Measurements from ENCODE around the gene RAB11FIP2. TPM values are rescaled to one million over a fixed set of nuclear protein-coding genes. Genes with fewer than 3 reads are reported as not detected.

Gene RAB11FIP2
- polyA plus RNA-seq, 2 of the 4 experiments (the other 2 are of a cell fraction): 10.0 to 29.3 TPM

DNA sequence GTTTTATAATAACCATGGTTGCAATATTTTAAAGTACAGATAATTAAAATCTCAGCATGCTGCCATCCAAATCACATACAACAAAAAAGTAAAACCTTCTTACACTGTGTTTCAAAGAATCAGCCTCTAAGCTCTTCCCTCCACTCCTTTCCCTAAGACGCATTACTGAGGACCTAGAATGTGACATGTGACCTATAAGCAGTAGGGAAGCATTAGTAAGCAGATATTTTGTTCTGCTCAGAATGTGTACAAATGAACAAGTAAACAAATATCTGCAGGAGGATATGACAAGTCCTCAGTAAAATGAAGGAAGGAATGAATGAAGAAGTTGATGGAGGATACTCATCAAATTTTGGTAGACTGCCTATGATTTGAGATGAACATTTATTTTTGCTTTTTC lies 49.1 kb downstream of the RAB11FIP2 start (continued):
- TF ChIP-seq, protein P1, sequence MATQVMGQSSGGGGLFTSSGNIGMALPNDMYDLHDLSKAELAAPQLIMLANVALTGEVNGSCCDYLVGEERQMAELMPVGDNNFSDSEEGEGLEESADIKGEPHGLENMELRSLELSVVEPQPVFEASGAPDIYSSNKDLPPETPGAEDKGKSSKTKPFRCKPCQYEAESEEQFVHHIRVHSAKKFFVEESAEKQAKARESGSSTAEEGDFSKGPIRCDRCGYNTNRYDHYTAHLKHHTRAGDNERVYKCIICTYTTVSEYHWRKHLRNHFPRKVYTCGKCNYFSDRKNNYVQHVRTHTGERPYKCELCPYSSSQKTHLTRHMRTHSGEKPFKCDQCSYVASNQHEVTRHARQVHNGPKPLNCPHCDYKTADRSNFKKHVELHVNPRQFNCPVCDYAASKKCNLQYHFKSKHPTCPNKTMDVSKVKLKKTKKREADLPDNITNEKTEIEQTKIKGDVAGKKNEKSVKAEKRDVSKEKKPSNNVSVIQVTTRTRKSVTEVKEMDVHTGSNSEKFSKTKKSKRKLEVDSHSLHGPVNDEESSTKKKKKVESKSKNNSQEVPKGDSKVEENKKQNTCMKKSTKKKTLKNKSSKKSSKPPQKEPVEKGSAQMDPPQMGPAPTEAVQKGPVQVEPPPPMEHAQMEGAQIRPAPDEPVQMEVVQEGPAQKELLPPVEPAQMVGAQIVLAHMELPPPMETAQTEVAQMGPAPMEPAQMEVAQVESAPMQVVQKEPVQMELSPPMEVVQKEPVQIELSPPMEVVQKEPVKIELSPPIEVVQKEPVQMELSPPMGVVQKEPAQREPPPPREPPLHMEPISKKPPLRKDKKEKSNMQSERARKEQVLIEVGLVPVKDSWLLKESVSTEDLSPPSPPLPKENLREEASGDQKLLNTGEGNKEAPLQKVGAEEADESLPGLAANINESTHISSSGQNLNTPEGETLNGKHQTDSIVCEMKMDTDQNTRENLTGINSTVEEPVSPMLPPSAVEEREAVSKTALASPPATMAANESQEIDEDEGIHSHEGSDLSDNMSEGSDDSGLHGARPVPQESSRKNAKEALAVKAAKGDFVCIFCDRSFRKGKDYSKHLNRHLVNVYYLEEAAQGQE (IDR thresholded peaks at IDR 0.05): no peak
- TF ChIP-seq, protein P2, sequence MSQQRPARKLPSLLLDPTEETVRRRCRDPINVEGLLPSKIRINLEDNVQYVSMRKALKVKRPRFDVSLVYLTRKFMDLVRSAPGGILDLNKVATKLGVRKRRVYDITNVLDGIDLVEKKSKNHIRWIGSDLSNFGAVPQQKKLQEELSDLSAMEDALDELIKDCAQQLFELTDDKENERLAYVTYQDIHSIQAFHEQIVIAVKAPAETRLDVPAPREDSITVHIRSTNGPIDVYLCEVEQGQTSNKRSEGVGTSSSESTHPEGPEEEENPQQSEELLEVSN (IDR thresholded peaks at IDR 0.05; ENCODE audit: borderline replicate concordance, low read depth): no peak
- TF ChIP-seq HOXA7 (CRISPR knock-in tag; IDR thresholded peaks at IDR 0.05): no peak

DNA sequence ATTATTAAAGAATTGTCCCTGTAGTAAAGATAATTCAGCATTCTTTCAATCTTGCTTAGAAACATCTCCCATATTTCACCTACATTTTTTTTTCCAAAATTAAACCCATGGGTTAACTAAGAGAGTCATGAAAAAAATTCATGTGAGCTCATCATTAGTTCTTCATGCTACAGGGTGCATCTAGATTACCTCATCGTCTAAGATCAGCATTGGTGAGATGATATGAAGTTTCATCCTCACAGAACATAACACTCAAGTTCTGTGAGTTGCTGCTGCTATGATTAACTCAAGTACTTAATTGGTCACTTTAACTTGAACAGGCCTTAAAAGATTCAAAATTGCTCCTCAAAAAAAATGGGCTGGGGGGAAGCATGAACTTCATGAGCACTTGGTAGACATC lies 50.0 kb downstream of the RAB11FIP2 start:
- ChIA-PET POLR2A (no interaction called here), CTCF (no interaction called here)
- no peak for ATAC-seq
- FAIRE-seq: no peak
- H3K27ac ChIP-seq: no peak overlapping the region
- WGBS (ENCODE audit: missing lambda C conversion rate): 88% methylated on average over 1 of the region's 1 CpG
- no peak for TF ChIP-seq MAFK (IDR thresholded peaks at IDR 0.05; ENCODE audit: partially characterized antibody)
- no peak for DNase-seq (ENCODE audit: low read depth in 1 of 2, low spot score in 1 of 2)
- H3K9me3 ChIP-seq: no peaks in the 10 kb centered on the region
- no peak overlapping the region for H3K4me3 ChIP-seq
- no peaks in the 10 kb centered on the region for H3K4me1 ChIP-seq
- H3K4me2 ChIP-seq: no peak overlapping the region

DNA sequence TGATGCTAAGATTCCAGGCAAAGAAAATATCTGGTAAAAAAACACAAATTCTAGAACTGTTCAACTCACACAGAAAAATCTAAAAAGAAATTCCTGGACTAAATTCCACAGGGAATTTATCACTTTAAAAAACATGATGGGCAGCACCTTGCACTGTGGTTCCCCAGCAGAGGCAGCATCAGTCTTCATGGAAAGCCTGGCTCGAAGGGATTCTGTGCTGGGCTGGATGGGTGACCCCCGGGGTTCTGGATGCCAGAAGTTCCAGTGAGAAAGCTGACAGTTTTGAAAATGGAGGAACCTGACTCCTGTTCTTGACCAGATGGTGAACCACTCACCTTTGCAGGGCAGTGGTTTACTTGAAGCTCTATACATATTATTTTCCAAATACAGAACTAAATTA lies 52.0 kb downstream of the RAB11FIP2 start:
- ATAC-seq (no peak), DNase-seq (ENCODE audit: low read depth in 1 of 2, low spot score in 1 of 2) (no peak), FAIRE-seq (no peak)
- H3K4me3 ChIP-seq: no peak overlapping the region
- H3K4me1 ChIP-seq: no peaks in the 10 kb centered on the region
- no peak overlapping the region for H3K27ac ChIP-seq
- POLR2A ChIA-PET: no interaction called here
- TF ChIP-seq TP53 (CRISPR knock-in tag; IDR thresholded peaks at IDR 0.05): no peak
- no peak for TF ChIP-seq ZSCAN20 (CRISPR knock-in tag; IDR thresholded peaks at IDR 0.05)
- no peak for TF ChIP-seq GATA3 (IDR thresholded peaks at IDR 0.05; ENCODE audit: borderline replicate concordance)
- no peak for TF ChIP-seq HOXB5 (CRISPR knock-in tag; IDR thresholded peaks at IDR 0.05)
- no peak for TF ChIP-seq POLR2A (IDR thresholded peaks at IDR 0.05; ENCODE audit: low read length)
- TF ChIP-seq HDAC2 (IDR thresholded peaks at IDR 0.05): no peak
- TF ChIP-seq RAD21 (conservative IDR thresholded peaks at IDR 0.05 in 1 of 2, IDR thresholded peaks at IDR 0.05 in 1 of 2): no peak
- TF ChIP-seq, protein P3, sequence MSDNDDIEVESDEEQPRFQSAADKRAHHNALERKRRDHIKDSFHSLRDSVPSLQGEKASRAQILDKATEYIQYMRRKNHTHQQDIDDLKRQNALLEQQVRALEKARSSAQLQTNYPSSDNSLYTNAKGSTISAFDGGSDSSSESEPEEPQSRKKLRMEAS (IDR thresholded peaks at IDR 0.05): no peak
- TF ChIP-seq ZC3H11A (IDR thresholded peaks at IDR 0.05): no peak
- TF ChIP-seq, protein P4, sequence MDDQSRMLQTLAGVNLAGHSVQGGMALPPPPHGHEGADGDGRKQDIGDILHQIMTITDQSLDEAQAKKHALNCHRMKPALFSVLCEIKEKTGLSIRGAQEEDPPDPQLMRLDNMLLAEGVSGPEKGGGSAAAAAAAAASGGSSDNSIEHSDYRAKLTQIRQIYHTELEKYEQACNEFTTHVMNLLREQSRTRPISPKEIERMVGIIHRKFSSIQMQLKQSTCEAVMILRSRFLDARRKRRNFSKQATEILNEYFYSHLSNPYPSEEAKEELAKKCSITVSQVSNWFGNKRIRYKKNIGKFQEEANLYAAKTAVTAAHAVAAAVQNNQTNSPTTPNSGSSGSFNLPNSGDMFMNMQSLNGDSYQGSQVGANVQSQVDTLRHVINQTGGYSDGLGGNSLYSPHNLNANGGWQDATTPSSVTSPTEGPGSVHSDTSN (IDR thresholded peaks at IDR 0.05): no peak
- TF ChIP-seq, protein P5, sequence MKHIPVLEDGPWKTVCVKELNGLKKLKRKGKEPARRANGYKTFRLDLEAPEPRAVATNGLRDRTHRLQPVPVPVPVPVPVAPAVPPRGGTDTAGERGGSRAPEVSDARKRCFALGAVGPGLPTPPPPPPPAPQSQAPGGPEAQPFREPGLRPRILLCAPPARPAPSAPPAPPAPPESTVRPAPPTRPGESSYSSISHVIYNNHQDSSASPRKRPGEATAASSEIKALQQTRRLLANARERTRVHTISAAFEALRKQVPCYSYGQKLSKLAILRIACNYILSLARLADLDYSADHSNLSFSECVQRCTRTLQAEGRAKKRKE (CRISPR knock-in tag; IDR thresholded peaks at IDR 0.05; ENCODE audit: low read depth): no peak
- TF ChIP-seq RNF2 (IDR thresholded peaks at IDR 0.05; ENCODE audit: borderline replicate concordance, low read depth): no peak
- TF ChIP-seq CBX2 (IDR thresholded peaks at IDR 0.05; ENCODE audit: borderline replicate concordance, low read depth): no peak
- no peak for TF ChIP-seq HEYL (CRISPR knock-in tag; IDR thresholded peaks at IDR 0.05)
- no peak for TF ChIP-seq SREBF2 (IDR thresholded peaks at IDR 0.05)
- TF ChIP-seq, protein P2 (IDR thresholded peaks at IDR 0.05; ENCODE audit: borderline replicate concordance, low read depth): no peak
- no peak overlapping the region for H3K4me2 ChIP-seq
- WGBS (ENCODE audit: missing lambda C conversion rate): 85% methylated on average over 2 of the region's 2 CpGs
- CTCF ChIA-PET: no interaction called here
- H3K9me3 ChIP-seq: no peaks in the 10 kb centered on the region

All from A549 (cell line).